Measurements from ENCODE around the gene RRAS2. TPM values are rescaled to one million over a fixed set of nuclear protein-coding genes. Genes with fewer than 3 reads are reported as not detected.

Gene RRAS2
- total RNA-seq, 2 experiments from 2014 or later = 87.9 to 92.0 TPM

DNA sequence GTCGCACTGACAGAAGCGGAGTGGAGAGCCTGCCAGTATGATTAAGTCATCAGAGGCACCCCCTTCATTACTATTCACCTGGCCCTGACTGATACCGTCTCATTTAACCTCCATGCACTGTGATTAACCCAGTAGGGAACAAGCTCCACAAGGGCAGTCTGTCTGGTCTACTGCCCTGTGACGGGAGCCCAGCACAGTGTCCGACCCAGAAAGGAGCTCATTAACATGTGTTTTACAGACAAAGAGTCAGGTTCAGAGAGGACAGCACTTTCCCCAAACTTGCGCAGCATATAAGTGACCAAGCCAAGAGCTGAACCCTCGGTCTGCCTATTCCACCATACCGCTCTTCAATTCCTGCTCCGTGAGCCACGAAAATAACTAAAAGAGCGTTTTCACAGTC lies 129.5 kb downstream of the RRAS2 start:
- CTCF ChIA-PET = interaction anchor here (1.6 kb wide), 1 partner anchor 11 kb away, joined by 3 read pairs; no protein-coding TSS in a partner anchor
- H3K36me3 Mint-ChIP-seq (ENCODE audit: low read depth) = no peaks in the 10 kb centered on the region

DNA sequence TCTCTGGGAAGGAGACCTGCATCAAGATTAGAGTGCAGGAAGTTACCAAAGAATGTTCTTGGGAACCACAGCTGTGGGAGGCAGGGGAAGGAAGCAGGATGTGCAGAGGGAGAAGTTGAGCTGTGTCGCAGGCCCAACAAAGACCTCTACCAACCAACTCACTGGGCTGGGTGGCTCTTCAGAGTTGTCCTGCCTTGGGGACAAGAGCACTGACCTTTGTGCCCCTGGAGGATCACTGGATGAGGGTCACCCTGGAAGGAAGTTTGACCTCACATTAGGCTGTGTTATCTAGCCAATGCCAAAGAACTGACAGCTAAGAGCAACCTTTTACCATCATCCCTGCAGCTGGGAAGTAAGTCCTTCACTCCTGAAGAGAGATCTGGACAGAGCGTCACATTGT lies 130.6 kb downstream of the RRAS2 start:
- TF ChIP-seq, protein P1, sequence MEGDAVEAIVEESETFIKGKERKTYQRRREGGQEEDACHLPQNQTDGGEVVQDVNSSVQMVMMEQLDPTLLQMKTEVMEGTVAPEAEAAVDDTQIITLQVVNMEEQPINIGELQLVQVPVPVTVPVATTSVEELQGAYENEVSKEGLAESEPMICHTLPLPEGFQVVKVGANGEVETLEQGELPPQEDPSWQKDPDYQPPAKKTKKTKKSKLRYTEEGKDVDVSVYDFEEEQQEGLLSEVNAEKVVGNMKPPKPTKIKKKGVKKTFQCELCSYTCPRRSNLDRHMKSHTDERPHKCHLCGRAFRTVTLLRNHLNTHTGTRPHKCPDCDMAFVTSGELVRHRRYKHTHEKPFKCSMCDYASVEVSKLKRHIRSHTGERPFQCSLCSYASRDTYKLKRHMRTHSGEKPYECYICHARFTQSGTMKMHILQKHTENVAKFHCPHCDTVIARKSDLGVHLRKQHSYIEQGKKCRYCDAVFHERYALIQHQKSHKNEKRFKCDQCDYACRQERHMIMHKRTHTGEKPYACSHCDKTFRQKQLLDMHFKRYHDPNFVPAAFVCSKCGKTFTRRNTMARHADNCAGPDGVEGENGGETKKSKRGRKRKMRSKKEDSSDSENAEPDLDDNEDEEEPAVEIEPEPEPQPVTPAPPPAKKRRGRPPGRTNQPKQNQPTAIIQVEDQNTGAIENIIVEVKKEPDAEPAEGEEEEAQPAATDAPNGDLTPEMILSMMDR (IDR thresholded peaks at IDR 0.05) = no peak
- intact Hi-C loops (cut with micrococcal nuclease) = no loop called here
- H3K4me3 Mint-ChIP-seq = no peak overlapping the region
- H3K27me3 Mint-ChIP-seq = no peaks in the 10 kb centered on the region
- H3K4me1 Mint-ChIP-seq (ENCODE audit: low read depth) = no peaks in the 10 kb centered on the region
- ChIA-PET CTCF (interaction anchor here (0.6 to 1.4 kb wide), 2 partner anchors 80 to 100 kb away, joined by 3 to 6 read pairs; no protein-coding TSS in a partner anchor), POLR2A (no interaction called here)
- no peak overlapping the region for H3K27ac Mint-ChIP-seq
- no peak for ATAC-seq
- H3K9me3 Mint-ChIP-seq = no peaks in the 10 kb centered on the region
- no peaks in the 10 kb centered on the region for H3K36me3 Mint-ChIP-seq (ENCODE audit: low read depth)
- no peak for DNase-seq

More for the DNA sequence above, 129.5 kb downstream of the RRAS2 start:
- no peak for ATAC-seq
- Mint-ChIP-seq H3K9me3 (no peaks in the 10 kb centered on the region), H3K4me3 (no peak overlapping the region), H3K27me3 (no peaks in the 10 kb centered on the region), H3K4me1 (ENCODE audit: low read depth) (no peaks in the 10 kb centered on the region), H3K27ac (no peak overlapping the region)
- intact Hi-C loops (cut with micrococcal nuclease) = no loop called here
- DNase-seq = no peak
- TF ChIP-seq, protein P1 (IDR thresholded peaks at IDR 0.05) = no peak
- POLR2A ChIA-PET = no interaction called here

Other genes starting within 250 kb of the RRAS2 start
- gene COPB1, start 140.6 kb upstream of the RRAS2 start, total RNA-seq = 10 to 100 TPM; 90.9 to 93.5 TPM
- gene PSMA1, start 161.2 kb upstream of the RRAS2 start, total RNA-seq = 100 to 1,000 TPM; 329 to 338 TPM